Natural killer cell (primary cell): ENCODE measurements around the gene WHRN. TPM values are rescaled to one million over a fixed set of nuclear protein-coding genes. Genes with fewer than 3 reads are reported as not detected.

ENCODE experiments used
- ATAC-seq, 3 donors: fragments of 150-1000 bp in 2 of 3; fragments of 200-7000 bp in 1 of 3; cut with Tn5 transposase; 1 replicate in 1 of 3; 2 replicates in 2 of 3; pipeline ENCODE4 v1.10.0; 2021; ENCODE audit warnings: mild to moderate bottlenecking in 2 of 3, moderate library complexity in 2 of 3
- DNase-seq, 2 donors: peaks; one replicate each; pipeline versions ENCODE4 v3.0.0 to v3.0.0-alpha.2; 2013 to 2021; ENCODE audit warnings: mixed read lengths in 1 of 2
- H3K27ac ChIP-seq: one replicate; pipeline ENCODE4 v1.5.1; 2013; ENCODE audit warnings: mild to moderate bottlenecking, low read length
- H3K27me3 ChIP-seq: one replicate; pipeline ENCODE4 v1.6.1; 2013; ENCODE audit warnings: low read length; ENCODE audit not compliant: control insufficient read depth, insufficient read depth
- H3K36me3 ChIP-seq: one replicate; pipeline ENCODE4 v1.6.1; 2013; ENCODE audit warnings: low read length; ENCODE audit not compliant: control insufficient read depth, insufficient read depth
- H3K4me1 ChIP-seq: one replicate; pipeline ENCODE4 v1.6.1; 2013; ENCODE audit warnings: low read length; ENCODE audit not compliant: control insufficient read depth, insufficient read depth
- H3K4me3 ChIP-seq: one replicate; pipeline ENCODE4 v1.5.1; 2013; ENCODE audit warnings: low read length
- H3K9me3 ChIP-seq: one replicate; pipeline ENCODE4 v1.6.1; 2013; ENCODE audit warnings: low read length; ENCODE audit not compliant: control insufficient read depth, insufficient read depth
- H3K27ac Mint-ChIP-seq, 2 donors: one replicate each; pipeline ENCODE4 v1.8.0; 2022; ENCODE audit warnings: mild to moderate bottlenecking in 2 of 2, mixed read lengths in 2 of 2, moderate library complexity in 1 of 2
- H3K27me3 Mint-ChIP-seq, 2 donors: one replicate each; pipeline ENCODE4 v1.8.0; 2022; ENCODE audit warnings: low read depth in 2 of 2, mixed read lengths in 2 of 2
- H3K36me3 Mint-ChIP-seq: one replicate; pipeline ENCODE4 v1.8.0; 2022; ENCODE audit warnings: mixed read lengths
- H3K4me1 Mint-ChIP-seq, 2 donors: one replicate each; pipeline ENCODE4 v1.8.0; 2022; ENCODE audit warnings: mixed read lengths in 2 of 2
- H3K4me3 Mint-ChIP-seq: one replicate; pipeline ENCODE4 v1.8.0; 2022; ENCODE audit warnings: mild to moderate bottlenecking, moderate library complexity, mixed read lengths
- H3K9me3 Mint-ChIP-seq, 2 donors: one replicate each; pipeline ENCODE4 v1.8.0; 2022; ENCODE audit warnings: mixed read lengths in 2 of 2
- CTCF ChIP-seq: fragments of 200-600 bp; IDR thresholded peaks from one replicate; pipeline ENCODE4 v1.8.0; 2022; ENCODE audit warnings: antibody characterized with exemption
- WGBS: methylation state at CpG from one replicate; pipeline ENCODE4 v1.1.7; 2013; ENCODE audit warnings: missing lambda C conversion rate; ENCODE audit not compliant: insufficient coverage; 5-methylcytosine and 5-hydroxymethylcytosine counted together
- intact Hi-C: fragments of 100-400 bp; cut with micrococcal nuclease; formaldehyde crosslinking; loops from one replicate; pipeline ENCODE4 v1.14.2; 2022
- total RNA-seq, 4 donors: library from RNA; stranded (reverse); fragments of 120-200 nt in 1 of 4; gene quantifications; one replicate each; pipeline versions ENCODE4 v1.2.3 to v1.2.4, GENCODE V29; 2013 to 2022

Gene WHRN
- total RNA-seq, 3 donors from 2014 or later (not counting 1 experiment from before 2014, with no cell fraction given), result 29.8 to 90.6 (median 36.8) TPM

GRCh38 chr9:114404531-114404930 is 100.7 kb downstream of the WHRN start:
- H3K4me3 Mint-ChIP-seq, result no peak overlapping the region
- TF ChIP-seq CTCF, result no peak
- H3K4me1 ChIP-seq, result peaks cover 7% of the 10 kb centered on the region
- WGBS, result 100% methylated on average over 2 of the region's 2 CpGs
- intact Hi-C loops, result loop anchor here (2.0 kb wide), 1 partner anchor 66 kb away; no protein-coding TSS in a partner anchor
- H3K27ac ChIP-seq, result no peak overlapping the region
- no peak for DNase-seq
- H3K9me3 Mint-ChIP-seq, result no peaks in the 10 kb centered on the region
- H3K27me3 ChIP-seq, result no peaks in the 10 kb centered on the region
- no peak for ATAC-seq
- peaks cover 6 to 14% of the 10 kb centered on the region in 2 donors for H3K4me1 Mint-ChIP-seq
- H3K36me3 ChIP-seq, result no peaks in the 10 kb centered on the region
- no peaks in the 10 kb centered on the region for H3K9me3 ChIP-seq
- no peak overlapping the region for H3K4me3 ChIP-seq
- H3K27ac Mint-ChIP-seq, result no peak overlapping the region
- no peaks in the 10 kb centered on the region for H3K36me3 Mint-ChIP-seq
- H3K27me3 Mint-ChIP-seq, result no peaks in the 10 kb centered on the region

GRCh38 chr9:114403153-114403756 is 102.0 kb downstream of the WHRN start:
- H3K27ac Mint-ChIP-seq, result no peak overlapping the region
- ATAC-seq, result no peak
- no peak overlapping the region for H3K4me3 Mint-ChIP-seq
- Histone ChIP-seq H3K36me3 (no peaks in the 10 kb centered on the region), H3K27ac (no peak overlapping the region), H3K9me3 (no peaks in the 10 kb centered on the region), H3K4me3 (no peak overlapping the region), H3K27me3 (no peaks in the 10 kb centered on the region), H3K4me1 (peaks cover 14% of the 10 kb centered on the region)
- no peaks in the 10 kb centered on the region for H3K9me3 Mint-ChIP-seq
- no peak for DNase-seq
- intact Hi-C loops, result no loop called here
- WGBS, result 92% methylated on average over 16 of the region's 16 CpGs
- no peak for TF ChIP-seq CTCF
- no peaks in the 10 kb centered on the region for H3K36me3 Mint-ChIP-seq
- H3K4me1 Mint-ChIP-seq, result peaks cover 6 to 14% of the 10 kb centered on the region in 2 donors
- no peaks in the 10 kb centered on the region for H3K27me3 Mint-ChIP-seq

GRCh38 chr9:114401344-114401743 is 103.9 kb downstream of the WHRN start:
- ATAC-seq (no peak), DNase-seq (no peak)
- 87% methylated on average over 7 of the region's 7 CpGs for WGBS
- no peaks in the 10 kb centered on the region for H3K9me3 ChIP-seq
- Mint-ChIP-seq H3K4me3 (no peak overlapping the region), H3K4me1 (peaks cover 17 to 28% of the 10 kb centered on the region in 2 donors), H3K36me3 (no peaks in the 10 kb centered on the region), H3K9me3 (no peaks in the 10 kb centered on the region), H3K27me3 (no peaks in the 10 kb centered on the region), H3K27ac (no peak overlapping the region)
- no peaks in the 10 kb centered on the region for H3K36me3 ChIP-seq
- no peak overlapping the region for H3K27ac ChIP-seq
- peaks cover 28% of the 10 kb centered on the region for H3K4me1 ChIP-seq
- no peak overlapping the region for H3K4me3 ChIP-seq
- no peak for TF ChIP-seq CTCF
- intact Hi-C loops, result no loop called here
- H3K27me3 ChIP-seq, result no peaks in the 10 kb centered on the region

- intact Hi-C loops, result no loop called here
- WGBS, result 76% methylated on average over 1 of the region's 2 CpGs
- no peaks in the 10 kb centered on the region for H3K27me3 Mint-ChIP-seq
Observed at GRCh38 chr9:114400772-114401171, 104.5 kb downstream of the WHRN start.

More at GRCh38 chr9:114400772-114401171, 104.5 kb downstream of the WHRN start:
- no peaks in the 10 kb centered on the region for H3K9me3 ChIP-seq
- H3K4me3 ChIP-seq, result no peak overlapping the region
- TF ChIP-seq CTCF, result no peak
- Mint-ChIP-seq H3K36me3 (no peaks in the 10 kb centered on the region), H3K9me3 (no peaks in the 10 kb centered on the region), H3K4me3 (no peak overlapping the region), H3K4me1 (peaks cover 17 to 31% of the 10 kb centered on the region in 2 donors), H3K27ac (no peak overlapping the region)
- H3K4me1 ChIP-seq, result peaks cover 32% of the 10 kb centered on the region
- H3K36me3 ChIP-seq, result peaks cover 2% of the 10 kb centered on the region
- no peaks in the 10 kb centered on the region for H3K27me3 ChIP-seq
- ATAC-seq (no peak), DNase-seq (no peak)
- no peak overlapping the region for H3K27ac ChIP-seq
